HepG2 (cell line): Measurements from ENCODE around the gene PPP1CA. TPM values are rescaled to one million over a fixed set of nuclear protein-coding genes. Genes with fewer than 3 reads are reported as not detected.

Experiments
- MTF1 ChIP-seq: sonication (generic); formaldehyde crosslinking; IDR thresholded peaks from 2 replicates; pipeline ENCODE4 v1.5.0; 2020; ENCODE audit warnings: missing genetic modification reagents
- NR2F1 ChIP-seq, 2 experiments: fragments of 450-650 bp in 1 of 2; formaldehyde crosslinking in 1 of 2; IDR thresholded peaks; 2 replicates each; pipeline versions ENCODE4 v1.5.0 to v1.6.1; 2016 to 2020; ENCODE audit warnings: mild to moderate bottlenecking in 1 of 2, missing compliant biosample characterization in 1 of 2, missing genetic modification reagents in 1 of 2, moderate library complexity in 1 of 2
- RFXANK ChIP-seq: IDR thresholded peaks from 2 replicates; pipeline ENCODE4 v1.6.1; 2016
- SP5 ChIP-seq: IDR thresholded peaks from 2 replicates; pipeline ENCODE4 v1.6.1; 2016; ENCODE audit warnings: low read depth, borderline replicate concordance
- U2AF1 ChIP-seq: fragments of 200-400 bp; formaldehyde crosslinking; optimal IDR thresholded peaks from 2 replicates; pipeline ENCODE3; 2017; ENCODE audit warnings: mild to moderate bottlenecking, low read depth, low read length
- ZBTB39 ChIP-seq: sonication (generic); formaldehyde crosslinking; IDR thresholded peaks from 2 replicates; pipeline ENCODE4 v1.5.0; 2020; ENCODE audit warnings: missing genetic modification reagents
- ZHX1 ChIP-seq: sonication (generic); formaldehyde crosslinking; IDR thresholded peaks from 2 replicates; pipeline ENCODE4 v1.8.1; 2022; ENCODE audit warnings: low read depth, mild to moderate bottlenecking, missing genetic modification reagents
- ZNF101 ChIP-seq: sonication (generic); formaldehyde crosslinking; IDR thresholded peaks from 2 replicates; pipeline ENCODE4 v1.4.0; 2020; ENCODE audit warnings: mild to moderate bottlenecking, low read depth, missing genetic modification reagents, borderline replicate concordance
- polyA plus RNA-seq, 8 experiments: library from polyadenylated mRNA; depleted of rRNA in 3 of 8; stranded (reverse) in 7 of 8; unstranded in 1 of 8; fragments of >200 nt; fragmentation: Illumina TruSeq in 4 of 8; extraction: Trizol in 4 of 8; gene quantifications; 2 replicates each; pipeline versions ENCODE4 v1.2.1 to v1.2.3, GENCODE V29; 2011 to 2016; ENCODE audit warnings: low read depth in 4 of 8, missing spikeins in 1 of 8, mixed read lengths in 1 of 8; ENCODE audit not compliant: insufficient read depth in 1 of 8
- total RNA-seq, 5 experiments: library from RNA; depleted of rRNA; stranded (reverse); fragments of >200 nt; fragmentation: Illumina TruSeq; extraction: Trizol; gene quantifications; 2 replicates each; pipeline ENCODE4 v1.2.3, GENCODE V29; 2016; ENCODE audit warnings: low read depth in 1 of 5

The PPP1CA gene
- total and polyA plus RNA-seq, 2 of the 13 experiments (the other 11 are each of a cell fraction or from before 2014, with no cell fraction given) = 149 to 170 TPM

GRCh38 chr11:67405688-67406339 lies 4.2 kb upstream of the PPP1CA start (continued):
- TF ChIP-seq ZHX1 (CRISPR knock-in tag) (no peak), ZNF101 (CRISPR knock-in tag) (no peak), NR2F1 (CRISPR knock-in tag; IDR thresholded peaks at IDR 0.05) (peak in 1 of 2 experiments; percentile 69; a peak in 2 of 4 replicates), ZBTB39 (CRISPR knock-in tag) (no peak), MTF1 (CRISPR knock-in tag) (no peak), RFXANK (CRISPR knock-in tag) (no peak), SP5 (CRISPR knock-in tag) (no peak), U2AF1 (no peak)
